NCI-H82 (cell line): ENCODE measurements around the gene CNOT1.

Source experiments
- DNase-seq: peaks from one replicate; lab custom pipeline; 2025; lab: John Stamatoyannopoulos, UW

CNOT1 gene

GRCh38 chr16:58481931-58482330 is 147.7 kb downstream of the CNOT1 start:
- no peak for DNase-seq

- no peak for DNase-seq
Observed at GRCh38 chr16:58481226-58481869, 148.3 kb downstream of the CNOT1 start.

GRCh38 chr16:58478427-58478826 is 151.2 kb downstream of the CNOT1 start:
- no peak for DNase-seq

GRCh38 chr16:58476791-58477190 is 152.8 kb downstream of the CNOT1 start:
- DNase-seq = no peak

GRCh38 chr16:58475091-58475619 is 154.5 kb downstream of the CNOT1 start:
- DNase-seq = no peak

GRCh38 chr16:58474296-58474695 is 155.3 kb downstream of the CNOT1 start:
- no peak for DNase-seq

GRCh38 chr16:58472827-58473226 is 156.8 kb downstream of the CNOT1 start:
- no peak for DNase-seq

- no peak for DNase-seq
Observed at GRCh38 chr16:58472266-58472665, 157.4 kb downstream of the CNOT1 start.

- DNase-seq = peak; percentile 70
Observed at GRCh38 chr16:58471209-58471975, 158.2 kb downstream of the CNOT1 start.
